Measurements from ENCODE around the gene TENM4.

The TENM4 gene

GRCh38 chr11:78720281-78720989, 720.4 kb downstream of the TENM4 start:
- DNase-seq, result no peak

GRCh38 chr11:78717041-78717440, 723.8 kb downstream of the TENM4 start:
- DNase-seq, result no peak

DNA sequence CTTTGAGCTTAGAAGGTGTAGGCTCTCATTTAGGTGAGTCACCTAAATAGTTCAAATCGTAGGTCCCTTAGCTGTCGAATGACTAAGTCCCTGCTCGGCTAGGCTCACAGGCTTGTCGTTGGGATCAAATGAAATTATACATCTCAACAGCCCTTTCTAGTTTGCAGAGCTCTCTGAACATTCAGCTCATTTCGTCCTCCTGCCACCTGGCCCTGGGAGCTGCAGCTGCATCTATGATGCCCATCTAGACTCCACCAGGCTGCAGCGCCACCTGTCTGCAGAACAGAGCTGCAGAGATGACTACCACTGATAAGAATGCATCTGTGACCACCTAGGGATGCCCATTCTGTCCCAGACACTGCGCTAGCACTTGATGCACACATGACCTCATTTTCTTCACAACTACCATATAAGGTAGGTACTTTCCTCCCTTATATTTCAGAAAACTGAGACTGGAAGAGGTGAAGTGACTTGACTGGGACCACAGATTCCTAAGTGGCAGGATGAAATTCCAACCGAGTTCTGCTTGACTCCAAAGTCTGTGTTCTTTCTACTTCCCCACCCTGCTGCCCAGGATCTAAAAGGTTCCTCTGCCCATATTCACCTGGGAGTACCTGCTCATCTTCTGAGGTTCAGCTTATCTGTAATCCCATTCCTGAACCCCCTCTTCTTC, 725.1 kb downstream of the TENM4 start:
- peak; percentile 77 for DNase-seq

- DNase-seq, result no peak
Observed at GRCh38 chr11:78714539-78714938, 726.3 kb downstream of the TENM4 start.

GRCh38 chr11:78711735-78712134, 729.1 kb downstream of the TENM4 start:
- no peak for DNase-seq

DNA sequence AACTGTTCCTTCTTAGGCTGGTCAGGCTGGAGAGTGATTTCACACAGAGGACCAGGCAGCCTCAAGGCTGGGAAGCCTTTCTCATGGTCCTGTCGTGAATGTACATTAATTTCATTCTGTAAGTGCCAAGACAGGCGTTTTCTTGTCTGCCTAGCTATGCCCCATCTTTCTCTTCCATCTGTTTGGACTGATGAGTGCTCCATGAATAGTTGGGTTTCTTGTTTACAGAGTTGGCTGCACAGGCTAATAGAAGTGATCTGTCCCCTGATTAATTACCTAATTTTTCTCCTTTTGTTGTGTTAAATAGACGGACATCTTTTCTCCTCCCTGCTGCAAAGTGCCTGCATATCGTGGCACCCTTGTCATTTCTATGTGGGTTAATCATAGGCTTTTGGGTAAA, 730.4 kb downstream of the TENM4 start:
- DNase-seq, result no peak

DNA sequence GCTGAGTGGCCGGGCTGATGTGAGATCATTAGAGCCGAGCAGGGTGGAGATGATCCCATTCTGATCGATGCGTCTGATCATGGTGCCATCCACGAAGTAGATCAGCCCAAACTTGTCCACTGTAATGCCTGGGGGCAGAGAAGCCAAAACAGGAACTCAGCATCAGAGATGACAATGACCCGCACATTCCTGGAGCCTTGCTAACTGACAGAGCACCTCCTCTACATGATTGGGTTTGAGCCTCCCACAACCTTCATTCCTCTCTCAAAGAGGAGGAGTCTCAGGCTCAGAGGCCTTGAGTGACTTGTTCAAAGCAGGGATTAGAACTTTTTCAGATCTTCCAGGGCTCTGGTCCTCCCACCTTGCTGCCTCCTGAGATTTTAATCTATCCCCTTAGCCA, 732.4 kb downstream of the TENM4 start:
- DNase-seq, result no peak

DNA sequence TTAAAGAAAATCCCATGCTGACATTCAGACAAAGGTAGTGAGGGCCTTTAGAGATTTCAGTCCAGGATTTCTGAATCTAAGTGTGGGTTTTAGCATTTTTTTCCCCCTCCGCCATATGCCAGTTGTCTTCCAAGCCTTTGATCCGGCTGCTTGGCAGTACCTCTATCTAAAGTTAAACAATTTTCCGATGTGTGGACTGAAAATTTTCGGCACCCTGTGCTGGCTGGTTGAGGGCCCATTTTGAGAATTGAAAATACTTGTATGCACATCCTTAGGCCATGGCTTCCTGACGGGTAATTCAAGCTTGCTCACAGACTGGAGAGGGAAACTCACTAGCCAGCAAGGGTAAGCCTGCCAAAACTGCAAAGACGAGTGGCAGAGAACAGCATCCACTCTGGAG, 734.3 kb downstream of the TENM4 start:
- DNase-seq, result no peak

DNA sequence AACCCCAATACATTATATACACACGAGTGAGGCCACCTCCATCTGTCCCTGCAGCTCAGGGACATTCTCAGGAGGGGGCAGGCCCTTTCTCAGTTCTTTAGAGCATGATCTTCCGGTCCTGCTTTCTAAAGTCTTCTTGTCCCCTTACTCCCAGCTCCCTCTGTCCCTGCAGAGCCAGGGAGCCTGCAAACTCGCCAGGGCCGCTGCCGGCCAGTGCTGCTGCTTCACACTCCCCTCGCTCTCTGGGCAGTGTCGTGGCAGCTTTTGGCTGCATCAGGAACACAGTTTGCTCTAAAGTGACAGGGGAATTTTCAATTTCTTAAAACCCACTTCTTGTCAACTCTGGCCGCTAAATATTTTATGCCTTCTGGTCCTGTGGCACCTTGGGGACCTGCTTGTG, 736.0 kb downstream of the TENM4 start:
- DNase-seq, result no peak

GRCh38 chr11:78699609-78700135, 741.2 kb downstream of the TENM4 start:
- DNase-seq, result no peak

DNA sequence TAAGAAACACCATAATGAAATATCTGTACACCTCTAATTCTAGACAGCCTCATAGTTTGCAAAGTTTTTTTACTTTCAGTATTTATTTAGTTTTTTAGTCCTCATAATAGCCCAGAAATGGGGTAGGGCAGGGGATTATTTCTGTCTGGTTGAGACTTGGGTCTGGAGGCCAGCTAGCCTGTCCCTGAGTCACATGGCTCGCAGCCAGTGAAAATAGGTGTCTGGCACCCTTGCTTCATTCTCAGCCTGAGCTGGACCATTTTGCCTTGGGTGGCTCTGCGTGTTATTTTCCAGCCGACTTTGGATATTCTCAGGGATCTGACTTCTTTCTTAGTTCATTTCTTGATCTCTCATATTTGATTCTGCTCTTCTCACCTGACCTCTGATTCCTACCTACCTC, 742.2 kb downstream of the TENM4 start:
- no peak for DNase-seq

GRCh38 chr11:78696177-78696576, 744.7 kb downstream of the TENM4 start:
- DNase-seq, result no peak

DNA sequence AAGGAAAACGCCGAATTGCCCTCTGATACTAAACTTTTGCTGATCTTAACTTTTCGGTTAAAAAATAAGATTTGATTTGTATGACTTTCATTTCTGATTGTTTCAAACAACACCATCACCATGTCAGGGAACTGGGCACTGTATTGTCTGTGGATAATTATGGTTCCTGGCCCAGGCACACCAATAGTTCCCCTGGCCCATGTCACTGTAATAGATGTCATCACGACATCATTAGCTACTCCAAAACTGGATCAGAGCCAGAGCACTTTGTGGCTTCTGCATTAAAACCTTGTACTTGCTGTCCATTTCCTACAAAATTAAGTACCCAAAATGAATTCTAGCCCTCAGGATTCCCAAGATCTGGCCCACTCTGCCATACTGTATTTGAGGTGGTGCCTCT, 746.7 kb downstream of the TENM4 start:
- DNase-seq, result no peak

DNA sequence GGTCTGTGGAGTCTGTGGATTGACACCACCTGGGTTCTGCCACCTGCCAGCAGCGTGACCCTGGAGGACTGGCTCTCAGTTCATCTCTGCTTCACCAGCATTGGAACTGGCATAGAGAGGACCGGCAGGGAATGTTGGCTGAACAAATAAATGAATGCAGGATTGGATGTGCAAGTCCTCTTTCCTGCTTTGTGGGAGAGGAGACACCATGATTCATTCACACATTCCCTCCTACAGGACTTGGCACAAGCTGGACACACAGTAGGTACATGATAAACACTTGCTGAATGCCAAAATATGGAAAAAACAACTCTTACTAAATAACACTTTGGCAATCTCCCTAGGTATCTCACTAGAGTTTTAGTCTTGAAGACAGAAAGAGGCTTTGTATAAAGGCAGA, 749.6 kb downstream of the TENM4 start:
- no peak for DNase-seq

- no peak for DNase-seq
Observed at GRCh38 chr11:78690352-78690987, 750.4 kb downstream of the TENM4 start.

DNA sequence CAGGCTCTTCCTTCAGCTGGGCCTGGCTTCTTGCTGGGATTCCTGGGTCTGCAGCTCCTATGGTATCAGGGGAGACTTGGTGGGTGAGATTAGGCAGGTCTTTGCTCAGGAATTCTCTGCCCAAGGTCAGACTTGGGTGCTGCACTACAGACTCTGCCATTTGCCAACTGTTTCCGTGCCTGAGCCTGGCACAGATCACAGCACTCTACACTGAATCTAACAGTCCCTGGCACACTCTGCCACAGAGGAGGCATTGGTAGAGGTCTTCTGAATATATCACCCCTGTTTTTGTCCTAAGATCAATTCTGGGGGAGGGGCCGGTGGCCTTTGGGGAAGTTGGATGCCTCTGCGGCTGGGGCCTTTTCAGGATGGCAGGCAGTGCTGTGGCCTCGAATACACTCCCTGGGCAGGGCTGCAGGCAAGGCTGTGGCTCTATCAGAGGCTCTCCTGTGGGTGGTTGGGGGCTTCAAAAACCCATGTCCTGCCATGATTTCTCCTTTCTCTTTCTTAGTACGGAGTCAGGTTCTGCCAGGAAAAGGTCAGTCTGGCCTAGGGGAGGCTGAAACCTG, 751.2 kb downstream of the TENM4 start:
- no peak for DNase-seq

DNA sequence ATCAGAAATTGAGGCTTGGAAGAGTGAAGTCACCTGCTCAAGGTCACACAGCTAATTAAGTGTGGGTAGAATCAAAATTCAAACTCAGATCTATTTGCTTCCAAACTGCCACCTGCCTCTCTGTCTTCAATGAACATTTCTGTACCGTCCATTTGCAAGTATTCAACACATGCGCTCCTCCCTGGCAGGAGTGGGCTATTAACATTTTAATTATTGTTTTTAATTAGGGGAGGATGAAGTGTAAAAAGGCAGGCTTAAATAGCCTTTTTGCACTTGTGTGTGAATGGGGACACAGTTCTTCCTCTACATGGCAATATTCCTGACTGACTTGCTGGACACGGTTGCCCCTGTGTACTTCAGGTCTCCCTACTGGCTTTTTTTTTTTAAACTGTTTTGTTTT, 751.7 kb downstream of the TENM4 start:
- DNase-seq, result no peak

DNA sequence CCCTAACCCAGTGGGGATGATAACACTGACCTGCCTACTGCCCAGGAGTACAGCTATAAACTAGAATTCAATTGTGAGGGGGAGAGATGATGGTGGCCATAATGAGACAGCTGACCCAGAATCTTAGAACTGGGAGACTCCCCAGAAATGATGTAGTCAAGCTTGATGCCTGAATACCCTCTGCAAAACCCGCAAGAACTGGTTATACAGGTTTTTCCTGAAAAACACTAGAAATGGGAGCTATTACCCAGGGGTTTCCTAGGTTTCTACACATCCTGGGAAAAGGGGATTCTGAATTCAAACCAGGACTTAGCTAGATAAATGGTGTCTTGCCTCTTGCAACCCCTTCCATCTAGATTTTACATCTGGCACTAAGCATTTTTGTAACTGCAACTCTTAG, 752.4 kb downstream of the TENM4 start:
- DNase-seq, result no peak

GRCh38 chr11:78685156-78685555, 755.7 kb downstream of the TENM4 start:
- no peak for DNase-seq

DNA sequence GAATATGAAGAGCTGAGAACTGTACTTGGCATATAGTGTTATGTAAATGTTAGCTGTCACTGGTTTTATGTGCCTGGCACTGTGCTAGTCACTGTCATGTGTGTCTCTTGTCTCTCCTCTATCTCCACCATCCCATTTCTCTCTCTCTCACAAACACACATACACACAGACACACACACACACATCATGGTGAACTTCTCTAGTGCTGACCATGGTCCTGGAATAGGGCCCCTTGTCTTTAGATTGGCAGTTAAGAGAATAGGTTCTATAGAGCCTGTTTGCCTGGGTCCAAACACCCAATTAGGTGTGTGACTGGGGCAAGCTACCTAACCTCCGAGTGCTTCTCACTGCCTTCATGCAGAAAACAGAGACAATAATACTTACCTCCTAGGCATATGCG, 756.5 kb downstream of the TENM4 start:
- no peak for DNase-seq

DNA sequence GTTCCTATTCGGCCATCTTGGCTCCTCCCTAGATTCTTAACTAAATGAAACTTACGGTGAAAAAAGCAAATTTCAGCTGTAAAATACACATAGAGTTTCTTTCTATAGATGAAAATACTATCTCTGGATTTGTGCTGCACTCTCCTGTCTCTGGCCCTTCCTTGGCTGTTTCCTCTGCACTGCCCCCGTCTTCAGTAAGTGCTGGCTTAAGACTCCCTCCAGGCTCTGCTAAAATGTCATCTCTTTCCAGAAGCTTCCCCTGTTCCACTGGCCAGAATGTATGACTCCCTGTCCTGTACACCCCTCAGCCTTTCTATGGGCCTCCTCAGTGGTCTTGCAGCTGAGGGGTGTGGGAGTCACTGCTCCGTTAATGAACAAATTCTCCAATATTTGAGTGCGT, 757.1 kb downstream of the TENM4 start:
- no peak for DNase-seq

- no peak for DNase-seq
Observed at GRCh38 chr11:78676026-78676557, 764.7 kb downstream of the TENM4 start.

GRCh38 chr11:78672850-78673620, 767.8 kb downstream of the TENM4 start:
- DNase-seq, result no peak

Data from stimulated activated CD8-positive, alpha-beta memory T cell treated with anti-CD3 and anti-CD28 coated beads, Interleukin-4, amount 100 ng/mL, for 48 hours (primary cell).